H1 (cell line): ENCODE measurements around the gene TBL2. TPM values are rescaled to one million over a fixed set of nuclear protein-coding genes. Genes with fewer than 3 reads are reported as not detected.

Experiments used
- CTCF ChIA-PET: fragments of 300-600 bp; sonication (Branson Sonifier 250); formaldehyde crosslinking; loops from one replicate; lab custom pipeline; 2021; ENCODE audit not compliant: partially characterized antibody; lab: Charles Lee
- POLR2A ChIA-PET: fragments of 300-600 bp; sonication (Branson Sonifier 250); formaldehyde crosslinking; loops from one replicate; lab custom pipeline; 2021; ENCODE audit warnings: inconsistent platforms; ENCODE audit not compliant: partially characterized antibody; lab: Charles Lee
- DNase-seq, 2 experiments: peaks; one replicate each; pipeline versions ENCODE4 v3.0.0 to v3.0.0-alpha.2; 2010 to 2022; ENCODE audit warnings: low spot score in 2 of 2, low read depth in 1 of 2, mixed read lengths in 1 of 2
- FAIRE-seq: peaks from 2 replicates; lab custom pipeline; 2011; peaks lifted over from hg19 to GRCh38; lab: Jason Lieb, UNC
- H2AFZ ChIP-seq: 2 replicates; pipeline ENCODE4 v1.8.1; 2012; ENCODE audit warnings: low read length, inconsistent platforms
- H2AK5ac ChIP-seq: 2 replicates; pipeline ENCODE4 v1.6.1; 2013; ENCODE audit warnings: low read depth, low read length
- H2BK120ac ChIP-seq: replicated peaks from 2 replicates; pipeline ENCODE3; 2013; ENCODE audit warnings: low read depth, low read length, inconsistent platforms
- H2BK12ac ChIP-seq: 2 replicates; pipeline ENCODE4 v1.6.1; 2013; ENCODE audit warnings: low read depth, low read length
- H2BK15ac ChIP-seq: 2 replicates; pipeline ENCODE4 v1.6.1; 2013; ENCODE audit warnings: low read length
- H2BK20ac ChIP-seq: 2 replicates; pipeline ENCODE4 v1.6.1; 2013; ENCODE audit warnings: low read length
- H2BK5ac ChIP-seq: 2 replicates; pipeline ENCODE4 v1.6.1; 2013; ENCODE audit warnings: low read depth, low read length
- H3K14ac ChIP-seq: 2 replicates; pipeline ENCODE4 v1.6.1; 2013; ENCODE audit warnings: inconsistent platforms; ENCODE audit not compliant: insufficient read length
- H3K18ac ChIP-seq: 2 replicates; pipeline ENCODE4 v1.6.1; 2013; ENCODE audit warnings: low read length; ENCODE audit errors: extremely low read depth
- H3K23ac ChIP-seq: 2 replicates; pipeline ENCODE4 v1.6.1; 2013; ENCODE audit warnings: inconsistent platforms; ENCODE audit not compliant: insufficient read length
- H3K23me2 ChIP-seq: 2 replicates; pipeline ENCODE4 v1.6.1; 2013; ENCODE audit warnings: low read depth, low read length
- H3K27ac ChIP-seq: 2 replicates; pipeline ENCODE4 v1.6.1; 2011; ENCODE audit warnings: low read depth, low read length, inconsistent platforms
- H3K27me3 ChIP-seq, 4 experiments: replicated peaks in 1 of 4; 1 replicate in 1 of 4; 2 replicates in 3 of 4; pipeline versions ENCODE4 v1.6.1 to v1.8.1; 2011 to 2013; ENCODE audit warnings: low read length in 3 of 4, mild to moderate bottlenecking in 3 of 4, inconsistent platforms in 2 of 4, mixed read lengths in 2 of 4, moderate library complexity in 1 of 4; ENCODE audit not compliant: control insufficient read depth in 3 of 4, insufficient read depth in 3 of 4; ENCODE audit errors: extremely low read depth in 1 of 4
- H3K36me3 ChIP-seq, 4 experiments: 2 replicates each; pipeline versions ENCODE4 v1.6.1 to v1.8.1; 2011 to 2013; ENCODE audit warnings: mild to moderate bottlenecking in 4 of 4, low read length in 3 of 4, moderate library complexity in 2 of 4, control low read depth in 1 of 4, inconsistent platforms in 1 of 4; ENCODE audit not compliant: insufficient read depth in 4 of 4, control insufficient read depth in 2 of 4
- H3K4ac ChIP-seq: replicated peaks from 2 replicates; pipeline ENCODE3; 2013; ENCODE audit warnings: low read length, low read depth, mixed read lengths, inconsistent platforms; ENCODE audit not compliant: insufficient read length
- H3K4me1 ChIP-seq, 4 experiments: replicated peaks in 1 of 4; 1 replicate in 1 of 4; 2 replicates in 3 of 4; pipeline versions ENCODE4 v1.6.1 to v1.8.1; 2011 to 2013; ENCODE audit warnings: low read length in 3 of 4, inconsistent platforms in 2 of 4, mixed read lengths in 1 of 4; ENCODE audit not compliant: insufficient read depth in 4 of 4, control insufficient read depth in 3 of 4
- H3K4me2 ChIP-seq, 2 experiments: 2 replicates each; pipeline versions ENCODE4 v1.6.1 to v1.8.1; 2011 to 2013; ENCODE audit warnings: low read depth in 2 of 2, low read length in 2 of 2, control low read depth in 1 of 2, inconsistent platforms in 1 of 2, mild to moderate bottlenecking in 1 of 2; ENCODE audit not compliant: insufficient read depth in 1 of 2
- H3K4me3 ChIP-seq, 4 experiments: fragments of 200-600, 300-600 bp in 1 of 4; sonication (generic), shearing (Covaris generic), sonication (Bioruptor Twin) in 1 of 4; 2 replicates each; pipeline versions ENCODE4 v1.5.1 to v1.8.1; 2011 to 2016; ENCODE audit warnings: low read length in 4 of 4, low read depth in 3 of 4, control low read depth in 2 of 4, inconsistent platforms in 2 of 4, mild to moderate bottlenecking in 2 of 4, mixed read lengths in 1 of 4, moderate library complexity in 1 of 4; ENCODE audit not compliant: insufficient read depth in 2 of 4; ENCODE audit errors: extremely low read depth in 1 of 4
- H3K56ac ChIP-seq: replicated peaks from 2 replicates; pipeline ENCODE3; 2013; ENCODE audit warnings: low read depth, mild to moderate bottlenecking, mixed read lengths, low read length, inconsistent platforms; ENCODE audit not compliant: insufficient read length
- H3K79me1 ChIP-seq: 2 replicates; pipeline ENCODE4 v1.6.1; 2013; ENCODE audit warnings: low read depth, low read length, control low read depth
- H3K79me2 ChIP-seq, 2 experiments: 2 replicates each; pipeline versions ENCODE4 v1.6.1 to v1.8.1; 2012 to 2013; ENCODE audit warnings: low read length in 2 of 2, mild to moderate bottlenecking in 2 of 2, inconsistent platforms in 1 of 2; ENCODE audit not compliant: insufficient read depth in 2 of 2, control insufficient read depth in 1 of 2
- H3K9ac ChIP-seq, 4 experiments: replicated peaks in 1 of 4; 1 replicate in 1 of 4; 2 replicates in 3 of 4; pipeline versions ENCODE4 v1.6.1 to v1.8.1; 2011 to 2013; ENCODE audit warnings: low read depth in 3 of 4, low read length in 3 of 4, control low read depth in 2 of 4, mild to moderate bottlenecking in 2 of 4, moderate library complexity in 2 of 4, inconsistent platforms in 1 of 4; ENCODE audit errors: extremely low read depth in 1 of 4
- H3K9me3 ChIP-seq, 2 experiments: 2 replicates each; pipeline versions ENCODE4 v1.6.1 to v1.8.1; 2012 to 2013; ENCODE audit warnings: mild to moderate bottlenecking in 2 of 2, moderate library complexity in 2 of 2, control low read depth in 1 of 2, inconsistent platforms in 1 of 2, low read depth in 1 of 2, low read length in 1 of 2, mixed read lengths in 1 of 2; ENCODE audit not compliant: insufficient read depth in 2 of 2
- H4K20me1 ChIP-seq, 2 experiments: replicated peaks in 1 of 2; 2 replicates each; pipeline versions ENCODE3 to v1.8.1; 2011 to 2013; ENCODE audit warnings: inconsistent platforms in 2 of 2, low read length in 2 of 2, mild to moderate bottlenecking in 1 of 2; ENCODE audit not compliant: insufficient read depth in 2 of 2, control insufficient read depth in 1 of 2
- H4K5ac ChIP-seq: 2 replicates; pipeline ENCODE4 v1.6.1; 2013; ENCODE audit warnings: low read length, low read depth, mixed read lengths, inconsistent platforms; ENCODE audit not compliant: insufficient read length
- H4K8ac ChIP-seq: 2 replicates; pipeline ENCODE4 v1.8.0; 2013; ENCODE audit warnings: mild to moderate bottlenecking, moderate library complexity, low read length, inconsistent platforms; ENCODE audit not compliant: insufficient read depth; ENCODE audit errors: extremely low read depth
- H4K91ac ChIP-seq: replicated peaks from 2 replicates; pipeline ENCODE3; 2013; ENCODE audit warnings: low read length, mixed read lengths, inconsistent platforms; ENCODE audit not compliant: insufficient read length
- ATF2 ChIP-seq: IDR thresholded peaks from 2 replicates; pipeline ENCODE4 v1.6.1; 2012; ENCODE audit warnings: low read length, inconsistent platforms
- EP300 ChIP-seq, 2 experiments: IDR thresholded peaks; 1 replicate in 1 of 2; 2 replicates in 1 of 2; pipeline ENCODE4 v1.6.1; 2011 to 2012; ENCODE audit warnings: low read depth in 2 of 2, low read length in 2 of 2, mild to moderate bottlenecking in 2 of 2, borderline replicate concordance in 1 of 2, inconsistent platforms in 1 of 2, moderate library complexity in 1 of 2
- KDM5A ChIP-seq: fragments of 200-600 bp; IDR thresholded peaks from 2 replicates; pipeline ENCODE4 v1.7.1; 2012; ENCODE audit warnings: mild to moderate bottlenecking, low read length, inconsistent platforms, mixed read lengths
- NRF1 ChIP-seq: IDR thresholded peaks from 2 replicates; pipeline ENCODE4 v1.6.1; 2011; ENCODE audit warnings: mild to moderate bottlenecking, low read depth, low read length, improper control_type of control experiment
- POLR2AphosphoS5 ChIP-seq: IDR thresholded peaks from 2 replicates; pipeline ENCODE4 v1.6.1; 2011; ENCODE audit warnings: low read depth, low read length
- RNF2 ChIP-seq: fragments of 200-900, 300-1000 bp; sonication (generic); IDR thresholded peaks from 2 replicates; pipeline ENCODE4 v1.7.1; 2016; ENCODE audit warnings: borderline replicate concordance, low read depth, mild to moderate bottlenecking, antibody characterized with exemption, low read length; ENCODE audit not compliant: poor library complexity, severe bottlenecking; ENCODE audit errors: missing control alignments
- RXRA ChIP-seq: IDR thresholded peaks from 2 replicates; pipeline ENCODE4 v1.6.1; 2011; ENCODE audit warnings: low read depth, mild to moderate bottlenecking, low read length, moderate library complexity; ENCODE audit not compliant: insufficient read depth
- SAP30 ChIP-seq: fragments of 300-600 bp; sonication (generic); IDR thresholded peaks from 2 replicates; pipeline ENCODE4 v1.7.1; 2012; ENCODE audit warnings: low read length, moderate library complexity, mild to moderate bottlenecking, inconsistent platforms; ENCODE audit not compliant: insufficient read depth, insufficient replicate concordance
- SRF ChIP-seq: IDR thresholded peaks from 2 replicates; pipeline ENCODE4 v1.6.1; 2011; ENCODE audit warnings: mild to moderate bottlenecking, low read depth, low read length, moderate library complexity
- YY1 ChIP-seq: IDR thresholded peaks from 2 replicates; pipeline ENCODE4 v1.6.1; 2011; ENCODE audit warnings: low read depth, mild to moderate bottlenecking, low read length
- WGBS, 2 experiments: shearing (Covaris generic) in 1 of 2; methylation state at CpG; one replicate each; pipeline versions ENCODE4 v1.1.6 to v1.1.7; 2013 to 2015; ENCODE audit warnings: low lambda C conversion rate in 2 of 2, mixed read lengths in 2 of 2, inconsistent platforms in 1 of 2, low coverage in 1 of 2, missing lambda C conversion rate in 1 of 2; ENCODE audit not compliant: insufficient replicate concordance in 2 of 2, insufficient coverage in 1 of 2, insufficient read length in 1 of 2; ENCODE audit errors: extremely low coverage in 1 of 2, missing lambda C conversion rate in 1 of 2; 5-methylcytosine and 5-hydroxymethylcytosine counted together
- polyA plus RNA-seq, 7 experiments: library from polyadenylated mRNA; depleted of rRNA in 3 of 7; stranded (reverse) in 5 of 7; unstranded in 2 of 7; fragments of >200 nt in 5 of 7; fragments of 200-250 nt in 2 of 7; gene quantifications; 1 replicate in 5 of 7; 2 replicates in 1 of 7; 4 replicates in 1 of 7; pipeline versions ENCODE4 v1.2.1 to v1.2.3, GENCODE V29; 2011 to 2013; ENCODE audit warnings: missing spikeins in 2 of 7, mixed read lengths in 2 of 7
- total RNA-seq: library from RNA; stranded (reverse); fragmentation: NEBNext Ultra II Directional; extraction: Animal tissue kit (Norgen Biotek cat#: 25700); gene quantifications from 2 replicates; pipeline ENCODE4 v1.2.1, GENCODE V29; 2021

Gene TBL2
- total and polyA plus RNA-seq, 2 of the 8 experiments (the other 6 are each of a cell fraction or from before 2014, with no cell fraction given) = 25.8 to 29.7 TPM

- no peak overlapping the region for H3K14ac ChIP-seq
- no peak for FAIRE-seq
- no peak overlapping the region for H3K9ac ChIP-seq
- H2BK12ac ChIP-seq = no peak overlapping the region
- no peak overlapping the region for H2BK20ac ChIP-seq
- H3K56ac ChIP-seq = no peak overlapping the region
- H2BK15ac ChIP-seq = no peak overlapping the region
- H2BK5ac ChIP-seq = no peak overlapping the region
- no peak overlapping the region for H3K27ac ChIP-seq
- no peak overlapping the region for H3K23ac ChIP-seq
- no peak overlapping the region for H4K5ac ChIP-seq
- peaks cover 6% of the 10 kb centered on the region; the same call in 1 of the 2 replicates for H3K23me2 ChIP-seq
- H3K18ac ChIP-seq = no peak overlapping the region
- no peaks in the 10 kb centered on the region for H3K27me3 ChIP-seq
- H3K4ac ChIP-seq = no peak overlapping the region
- H4K8ac ChIP-seq = no peak overlapping the region
- CTCF ChIA-PET = interaction anchor here (0.5 to 9.6 kb wide), 9 partner anchors 6 to 125 kb away, joined by 3 to 74 read pairs (median 3); no protein-coding TSS in a partner anchor
- H3K79me1 ChIP-seq = no peaks in the 10 kb centered on the region
- POLR2A ChIA-PET = interaction anchor here (0.7 to 1.6 kb wide), 6 partner anchors 12 to 107 kb away, joined by 3 to 6 read pairs (median 3); partner anchors contain the start of genes BUD23 and DNAJC30
- no peak overlapping the region for H3K4me2 ChIP-seq
- H3K9me3 ChIP-seq = no peaks in the 10 kb centered on the region
- H4K20me1 ChIP-seq = peaks cover 0 to 4% of the 10 kb centered on the region in 2 experiments
- no peaks in the 10 kb centered on the region; a peak in 1 of 8 replicates for H3K36me3 ChIP-seq
- DNase-seq = no peak
- no peak overlapping the region for H2AFZ ChIP-seq
- no peak overlapping the region for H4K91ac ChIP-seq
- no peaks in the 10 kb centered on the region for H3K79me2 ChIP-seq
- no peak overlapping the region for H2AK5ac ChIP-seq
- H3K4me3 ChIP-seq = no peak overlapping the region
- peaks cover 0 to 14% (median 4%) of the 10 kb centered on the region in 4 experiments; a peak in 6 of 7 replicates for H3K4me1 ChIP-seq
- H2BK120ac ChIP-seq = no peak overlapping the region
- 83% methylated on average over 13 of the region's 13 CpGs; no CpG with 5 or more reads in 1 of the 2 experiments for WGBS, 2 experiments
- TF ChIP-seq ATF2 (no peak), RNF2 (no peak), SAP30 (no peak), POLR2AphosphoS5 (no peak), SRF (no peak), YY1 (no peak), EP300 (IDR thresholded peaks at IDR 0.05; ENCODE audit: borderline replicate concordance in 1 of 2, low read depth in 2 of 2, low read length in 2 of 2) (no peak), KDM5A (no peak), RXRA (no peak), NRF1 (no peak)
These were observed 20.9 kb upstream of the TBL2 start for GRCh38 chr7:73599151-73599882.
